ENCODE data around the gene TAF1C. TPM values are rescaled to one million over a fixed set of nuclear protein-coding genes. Genes with fewer than 3 reads are reported as not detected.

Gene TAF1C
- total and polyA plus RNA-seq, 3 experiments from 2014 or later: 6.4 to 51.2 (median 49.9) TPM

DNA sequence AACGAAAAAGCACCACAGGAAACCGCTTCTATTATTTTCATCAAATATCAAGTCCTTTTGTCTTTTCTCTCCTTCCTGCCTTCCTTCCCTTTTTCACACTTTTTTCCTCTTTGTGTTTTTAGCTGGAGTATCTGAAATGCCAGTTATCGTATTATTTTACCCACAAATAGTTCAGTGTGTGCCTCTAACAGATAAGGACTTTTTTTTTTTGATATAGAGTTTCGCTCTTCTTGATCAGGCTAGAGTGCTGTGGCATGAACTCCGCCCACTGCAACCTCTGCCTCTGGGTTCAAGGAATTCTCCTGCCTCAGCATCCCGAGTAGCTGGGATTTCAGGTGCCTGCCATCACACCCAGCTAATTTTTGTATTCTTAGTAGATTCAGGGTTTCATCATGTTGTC, 31.1 kb downstream of the TAF1C start:
- Histone ChIP-seq H3K27ac (ENCODE audit: low read depth, low read length) (no peak overlapping the region), H3K27me3 (ENCODE audit: insufficient read depth, low read length, poor library complexity, severe bottlenecking) (peaks cover 4% of the 10 kb centered on the region), H3K9me3 (ENCODE audit: low read length) (no peaks in the 10 kb centered on the region), H3K4me3 (ENCODE audit: low read length) (no peak overlapping the region), H3K4me1 (ENCODE audit: insufficient read depth, low read length) (no peaks in the 10 kb centered on the region), H3K36me3 (ENCODE audit: insufficient read depth, low read length) (no peaks in the 10 kb centered on the region)
- no peaks in the 10 kb centered on the region for H3K36me3 Mint-ChIP-seq
- H3K4me1 Mint-ChIP-seq: no peaks in the 10 kb centered on the region
- no peaks in the 10 kb centered on the region for H3K9me3 Mint-ChIP-seq
- ChIA-PET CTCF (interaction anchor here (0.9 to 1.1 kb wide), 2 partner anchors 10 to 31 kb away, joined by 3 to 5 read pairs; partner anchors contain the start of genes DNAAF1, HSDL1 and TAF1C), POLR2A (no interaction called here)
- no peak for DNase-seq
- H3K4me3 Mint-ChIP-seq: no peak overlapping the region
- H3K27me3 Mint-ChIP-seq: peaks cover 9 to 47% of the 10 kb centered on the region in 2 donors
- peak overlapping the region in 1 of 8 donors; percentile 88 for H3K27ac Mint-ChIP-seq

DNA sequence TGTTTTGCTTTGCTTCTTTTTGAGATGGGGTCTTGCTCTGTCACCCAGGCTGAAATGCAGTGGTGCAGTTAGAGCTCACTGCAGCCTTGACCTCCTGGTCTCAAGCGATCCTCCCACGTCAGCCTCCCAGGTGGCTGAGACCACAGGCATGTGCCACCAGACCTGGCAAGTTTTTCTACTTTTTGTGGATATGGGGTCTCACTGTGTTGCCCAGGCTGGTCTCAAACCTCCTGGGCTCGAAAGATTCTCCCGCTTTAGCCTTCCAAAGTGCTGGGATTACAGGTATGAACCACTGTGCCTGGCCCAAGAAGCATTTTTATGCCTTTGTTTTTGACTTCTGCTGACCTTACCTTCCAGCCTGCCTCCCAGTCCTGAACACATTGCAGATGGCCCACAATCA, 31.6 kb downstream of the TAF1C start:
- Mint-ChIP-seq H3K9me3 (no peaks in the 10 kb centered on the region), H3K27ac (no peak overlapping the region), H3K36me3 (no peaks in the 10 kb centered on the region), H3K4me3 (no peak overlapping the region), H3K27me3 (peaks cover 9 to 49% of the 10 kb centered on the region in 2 donors), H3K4me1 (no peaks in the 10 kb centered on the region)
- Histone ChIP-seq H3K9me3 (ENCODE audit: low read length) (no peaks in the 10 kb centered on the region), H3K27me3 (ENCODE audit: insufficient read depth, low read length, poor library complexity, severe bottlenecking) (peaks cover 4% of the 10 kb centered on the region), H3K27ac (ENCODE audit: low read depth, low read length) (no peak overlapping the region), H3K4me1 (ENCODE audit: insufficient read depth, low read length) (no peaks in the 10 kb centered on the region), H3K36me3 (ENCODE audit: insufficient read depth, low read length) (no peaks in the 10 kb centered on the region), H3K4me3 (ENCODE audit: low read length) (no peak overlapping the region)
- POLR2A ChIA-PET: no interaction called here
- CTCF ChIA-PET: no interaction called here
- DNase-seq: no peak

DNA sequence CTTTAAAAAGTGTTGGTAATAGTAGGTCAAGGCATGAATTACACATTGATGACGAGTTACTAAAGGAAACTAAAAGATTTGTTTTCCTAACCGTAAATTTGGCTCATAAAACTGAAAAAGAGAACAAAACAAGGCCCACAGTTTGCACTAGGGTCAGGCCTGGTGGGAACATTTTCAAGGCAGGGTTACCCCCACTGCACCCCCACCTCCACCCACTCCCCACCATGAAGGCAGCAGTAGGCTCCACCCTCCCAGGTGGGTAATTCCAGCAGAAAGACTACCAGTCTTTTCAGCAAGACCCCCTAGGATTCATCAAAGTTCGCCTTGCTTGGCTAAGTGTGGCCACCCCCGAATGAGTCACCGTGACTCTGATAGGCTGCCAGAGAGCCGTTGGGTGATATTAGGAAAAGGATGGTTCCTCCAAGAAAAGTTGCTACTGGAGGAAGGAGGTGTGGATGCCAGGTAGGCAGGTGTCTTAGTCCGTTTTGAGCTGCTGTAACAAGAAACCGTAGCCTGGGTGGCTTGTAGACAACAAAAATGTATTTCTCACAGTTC, 33.1 kb downstream of the TAF1C start:
- Mint-ChIP-seq H3K27ac (no peak overlapping the region), H3K9me3 (no peaks in the 10 kb centered on the region), H3K4me1 (no peaks in the 10 kb centered on the region), H3K27me3 (peaks cover 5 to 46% of the 10 kb centered on the region in 2 donors), H3K4me3 (no peak overlapping the region), H3K36me3 (no peaks in the 10 kb centered on the region)
- Histone ChIP-seq H3K4me3 (ENCODE audit: low read length) (no peak overlapping the region), H3K9me3 (ENCODE audit: low read length) (no peaks in the 10 kb centered on the region), H3K36me3 (ENCODE audit: insufficient read depth, low read length) (no peaks in the 10 kb centered on the region), H3K27me3 (ENCODE audit: insufficient read depth, low read length, poor library complexity, severe bottlenecking) (peaks cover 4% of the 10 kb centered on the region), H3K27ac (ENCODE audit: low read depth, low read length) (no peak overlapping the region), H3K4me1 (ENCODE audit: insufficient read depth, low read length) (no peaks in the 10 kb centered on the region)
- no peak for DNase-seq
- CTCF ChIA-PET: no interaction called here
- POLR2A ChIA-PET: no interaction called here

DNA sequence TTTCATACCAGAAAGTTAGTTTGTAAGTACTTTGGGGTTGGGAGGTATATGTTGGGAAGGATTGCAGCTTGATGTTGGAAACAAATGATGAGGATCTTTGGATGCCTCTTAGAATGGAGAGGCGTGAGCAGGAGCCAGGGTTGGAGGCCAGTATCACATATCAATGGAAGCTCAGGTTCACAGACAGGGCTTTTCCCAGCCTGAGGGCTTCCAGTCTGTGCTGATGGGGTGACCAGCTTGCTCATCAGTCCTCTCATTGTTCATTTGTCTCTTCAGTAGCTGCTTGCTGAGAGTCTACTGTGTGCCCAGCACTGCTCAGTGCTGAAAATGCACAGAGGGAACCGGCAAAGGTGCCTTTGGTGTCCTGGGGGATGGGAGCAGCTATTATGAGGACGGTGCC, 35.9 kb downstream of the TAF1C start:
- Mint-ChIP-seq H3K36me3 (no peaks in the 10 kb centered on the region), H3K4me3 (no peak overlapping the region), H3K4me1 (no peaks in the 10 kb centered on the region), H3K27me3 (peaks cover 0 to 38% of the 10 kb centered on the region in 2 donors), H3K9me3 (no peaks in the 10 kb centered on the region), H3K27ac (no peak overlapping the region)
- no peak for DNase-seq
- no peaks in the 10 kb centered on the region for H3K36me3 ChIP-seq (ENCODE audit: insufficient read depth, low read length)
- no peaks in the 10 kb centered on the region for H3K9me3 ChIP-seq (ENCODE audit: low read length)
- ChIA-PET POLR2A (no interaction called here), CTCF (interaction anchor here (1.5 kb wide), 1 partner anchor 36 kb away, joined by 5 read pairs; the partner anchor contains the start of gene TAF1C)
- no peak overlapping the region for H3K27ac ChIP-seq (ENCODE audit: low read depth, low read length)
- no peak overlapping the region for H3K4me3 ChIP-seq (ENCODE audit: low read length)
- peaks cover 5% of the 10 kb centered on the region for H3K27me3 ChIP-seq (ENCODE audit: insufficient read depth, low read length, poor library complexity, severe bottlenecking)
- H3K4me1 ChIP-seq (ENCODE audit: insufficient read depth, low read length): no peaks in the 10 kb centered on the region

DNA sequence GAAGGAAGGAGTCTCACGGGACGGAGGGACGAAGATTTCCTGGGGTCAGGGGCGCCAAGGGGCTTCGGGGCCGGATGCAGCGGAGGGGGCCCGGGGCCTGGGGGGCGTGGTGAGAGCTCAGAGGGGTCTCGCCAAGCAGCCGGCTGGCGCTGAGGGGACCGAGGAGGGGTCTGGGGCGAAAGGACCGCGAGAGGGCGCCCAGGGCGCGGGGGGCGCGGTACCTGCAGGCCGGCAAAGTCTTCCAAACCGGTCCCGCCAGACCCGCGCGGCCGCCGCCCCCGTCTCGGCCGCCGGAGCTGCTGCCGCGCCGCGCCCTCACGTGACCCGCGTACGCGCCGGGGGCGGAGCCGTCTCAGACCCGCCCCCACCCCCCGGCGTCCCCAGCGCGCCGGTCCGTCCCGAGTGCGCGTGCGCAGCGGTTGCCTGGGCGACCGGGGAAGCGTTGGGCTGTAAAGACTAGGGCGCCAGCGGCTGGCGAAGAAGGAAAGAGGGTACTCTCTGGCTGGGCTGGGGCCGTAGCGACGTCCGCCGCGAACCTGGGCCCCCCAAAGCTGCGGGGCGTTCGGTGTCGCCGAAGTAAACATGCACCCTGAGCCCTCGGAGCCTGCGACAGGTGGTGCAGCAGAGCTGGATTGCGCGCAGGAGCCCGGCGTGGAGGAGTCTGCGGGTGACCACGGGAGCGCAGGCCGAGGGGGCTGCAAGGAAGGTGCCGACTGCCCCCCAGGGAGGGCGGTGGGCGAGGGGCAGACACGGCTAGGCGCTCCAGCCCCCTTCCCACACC, 41.8 kb downstream of the TAF1C start, which contains the start of the genes DNAAF1 and HSDL1:
Gene DNAAF1 (plus strand): TSS at position 450 of the 781 bp plus-strand sequence. CDS start 133 bp downstream, at position 583.
Gene HSDL1 (minus strand): TSS at position 319 of the 781 bp plus-strand sequence. CDS start 13,856 bp downstream, outside the sequence.
- Histone ChIP-seq H3K4me3 (ENCODE audit: low read length) (peak within 1 kb of the TSS; percentile 77), H3K4me1 (ENCODE audit: insufficient read depth, low read length) (peaks cover 15% of the 10 kb centered on the region), H3K27ac (ENCODE audit: low read depth, low read length) (peak within 1 kb of the TSS; percentile 70), H3K27me3 (ENCODE audit: insufficient read depth, low read length, poor library complexity, severe bottlenecking) (peaks cover 5% of the 10 kb centered on the region), H3K36me3 (ENCODE audit: insufficient read depth, low read length) (no peaks in the 10 kb centered on the region), H3K9me3 (ENCODE audit: low read length) (no peaks in the 10 kb centered on the region)
- Mint-ChIP-seq H3K4me1 (peaks cover 15 to 29% (median 21%) of the 10 kb centered on the region in 3 donors), H3K9me3 (no peaks in the 10 kb centered on the region), H3K4me3 (peak within 1 kb of the TSS; percentile 90 to 98 (median 95)), H3K27me3 (peaks cover 0 to 13% of the 10 kb centered on the region in 2 donors), H3K27ac (peak within 1 kb of the TSS; percentile 84 to 97 (median 90)), H3K36me3 (peaks cover 0 to 5% (median 0%) of the 10 kb centered on the region in 3 donors)
- peak; percentile 91 to 95 (median 95) for DNase-seq
- ChIA-PET CTCF (interaction anchor here (1.0 to 1.1 kb wide), 2 partner anchors 11 to 28 kb away, joined by 5 to 6 read pairs; partner anchors contain the start of gene MBTPS1), POLR2A (interaction anchor here (0.6 to 2.8 kb wide), 2 partner anchors 29 to 316 kb away, joined by 3 to 24 read pairs; partner anchors contain the start of gene MBTPS1)

DNA sequence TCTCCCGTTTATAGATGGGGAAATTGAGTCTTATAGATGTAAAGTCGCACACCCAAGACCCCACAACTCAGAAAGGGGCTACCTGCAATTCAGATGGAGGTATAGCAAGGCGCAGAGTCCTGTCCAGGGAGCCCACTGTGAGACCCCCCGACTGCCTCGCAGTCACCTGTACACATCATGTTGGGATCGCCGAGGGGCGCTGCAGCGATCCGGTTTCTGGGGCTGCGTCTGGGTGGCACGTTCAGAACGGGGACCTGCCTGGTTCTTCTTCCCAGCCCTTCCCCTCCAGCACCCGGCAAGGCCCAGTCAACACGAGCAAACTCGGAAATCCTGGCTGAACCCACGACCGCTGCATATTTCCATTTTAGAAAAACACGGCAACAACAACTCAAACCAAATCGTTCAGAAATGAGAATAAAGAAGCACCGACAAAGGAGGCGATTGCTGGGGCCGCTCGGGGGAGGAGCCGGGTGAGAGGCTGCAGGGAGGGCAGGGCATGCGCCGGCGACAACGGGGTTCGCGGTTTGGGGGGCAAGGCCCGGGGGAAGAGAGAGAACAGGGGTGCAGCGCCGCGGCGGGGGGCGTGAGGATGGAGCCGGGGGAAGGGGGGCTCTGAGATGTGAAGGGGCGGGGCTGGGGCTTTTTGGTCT, 42.5 kb downstream of the TAF1C start:
- H3K27me3 Mint-ChIP-seq: peaks cover 0 to 9% of the 10 kb centered on the region in 2 donors
- no peaks in the 10 kb centered on the region for H3K9me3 Mint-ChIP-seq
- Histone ChIP-seq H3K4me1 (ENCODE audit: insufficient read depth, low read length) (peaks cover 15% of the 10 kb centered on the region), H3K36me3 (ENCODE audit: insufficient read depth, low read length) (no peaks in the 10 kb centered on the region), H3K27ac (ENCODE audit: low read depth, low read length) (peak overlapping the region; percentile 70), H3K27me3 (ENCODE audit: insufficient read depth, low read length, poor library complexity, severe bottlenecking) (peaks cover 5% of the 10 kb centered on the region), H3K4me3 (ENCODE audit: low read length) (peak overlapping the region; percentile 77), H3K9me3 (ENCODE audit: low read length) (no peaks in the 10 kb centered on the region)
- peak overlapping the region; percentile 90 to 98 (median 95) for H3K4me3 Mint-ChIP-seq
- H3K36me3 Mint-ChIP-seq: peaks cover 0 to 5% (median 0%) of the 10 kb centered on the region in 3 donors
- ChIA-PET CTCF (interaction anchor here (1.1 kb wide), 1 partner anchor 28 kb away, joined by 6 read pairs; the partner anchor contains the start of gene MBTPS1), POLR2A (interaction anchor here (0.6 to 2.8 kb wide), 2 partner anchors 28 to 315 kb away, joined by 3 to 24 read pairs; partner anchors contain the start of gene MBTPS1)
- peak; percentile 37 to 66 (median 44) for DNase-seq
- H3K27ac Mint-ChIP-seq: peak overlapping the region; percentile 84 to 97 (median 90)
- peaks cover 16 to 30% (median 26%) of the 10 kb centered on the region in 3 donors for H3K4me1 Mint-ChIP-seq

DNA sequence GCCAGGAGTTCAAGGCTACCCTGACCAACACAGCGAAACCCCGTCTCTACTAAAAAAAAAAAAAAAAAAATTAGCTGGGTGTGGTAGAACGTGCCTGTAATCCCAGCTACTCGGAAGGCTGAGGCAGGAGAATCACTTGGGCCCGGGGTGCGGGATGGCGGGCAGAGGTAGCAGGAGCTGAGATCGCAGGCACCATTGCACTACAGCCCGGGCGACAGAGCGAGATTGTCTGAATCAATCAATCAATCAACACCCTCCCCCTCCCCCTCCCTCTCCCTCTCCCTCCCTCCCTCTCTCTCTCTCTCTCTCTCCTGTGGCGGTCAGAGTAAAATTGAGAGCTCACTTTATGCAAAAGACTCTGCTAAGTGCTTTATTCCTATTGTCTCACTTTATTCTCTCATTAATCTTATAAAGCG, 43.1 kb downstream of the TAF1C start:
- Mint-ChIP-seq H3K4me3 (peak overlapping the region; percentile 90 to 98 (median 95)), H3K9me3 (no peaks in the 10 kb centered on the region), H3K4me1 (peaks cover 22 to 35% (median 32%) of the 10 kb centered on the region in 3 donors), H3K27ac (peak overlapping the region; percentile 54 to 95 (median 89)), H3K36me3 (peaks cover 0 to 5% (median 0%) of the 10 kb centered on the region in 3 donors), H3K27me3 (peaks cover 0 to 5% of the 10 kb centered on the region in 2 donors)
- CTCF ChIA-PET: no interaction called here
- no peak for DNase-seq
- Histone ChIP-seq H3K36me3 (ENCODE audit: insufficient read depth, low read length) (no peaks in the 10 kb centered on the region), H3K27me3 (ENCODE audit: insufficient read depth, low read length, poor library complexity, severe bottlenecking) (peaks cover 5% of the 10 kb centered on the region), H3K4me3 (ENCODE audit: low read length) (peak overlapping the region; percentile 77), H3K9me3 (ENCODE audit: low read length) (no peaks in the 10 kb centered on the region), H3K27ac (ENCODE audit: low read depth, low read length) (no peak overlapping the region), H3K4me1 (ENCODE audit: insufficient read depth, low read length) (peaks cover 17% of the 10 kb centered on the region)
- POLR2A ChIA-PET: interaction anchor here (2.8 kb wide), 1 partner anchor 27 kb away, joined by 24 read pairs; the partner anchor contains the start of gene MBTPS1

All from CD8-positive, alpha-beta memory T cell (primary cell).